ENCODE measurements around the gene ETV1. TPM values are rescaled to one million over a fixed set of nuclear protein-coding genes. Genes with fewer than 3 reads are reported as not detected.

The ETV1 gene
- total RNA-seq, 1 experiment from 2014 or later: 23.3 TPM

- peak; percentile 72 for TF ChIP-seq FOSL1 (IDR thresholded peaks at IDR 0.05; ENCODE audit: low read depth)
- no peak for TF ChIP-seq EZH2 (IDR thresholded peaks at IDR 0.05)
- peak; percentile 77 for TF ChIP-seq CBX3 (IDR thresholded peaks at IDR 0.05; ENCODE audit: low read depth)
These were observed 139.2 kb downstream of the ETV1 start (continued) for GRCh38 chr7:13850185-13850752.

GRCh38 chr7:13849163-13849892 is 140.1 kb downstream of the ETV1 start:
- no TSS peak for BruUV-seq (replicated peaks)
- no peaks in the 10 kb centered on the region for H3K27me3 ChIP-seq (ENCODE audit: insufficient read depth, low read length)
- peak overlapping the region; percentile 96 for H2AFZ ChIP-seq (ENCODE audit: low read depth, low read length, poor library complexity, severe bottlenecking)
- H3K9me3 ChIP-seq (ENCODE audit: control insufficient read depth in 1 of 2, insufficient read depth in 1 of 2, low read depth in 1 of 2, low read length in 2 of 2): no peaks in the 10 kb centered on the region
- peak overlapping the region; percentile 62; the same call in 1 of the 2 replicates for H3K4me2 ChIP-seq (ENCODE audit: low read length)
- H3K4me3 ChIP-seq (replicated peaks in 1 of 2; ENCODE audit: low read depth in 1 of 2, low read length in 2 of 2): no peak overlapping the region
- no peak overlapping the region for H3K27ac ChIP-seq (ENCODE audit: low read depth, low read length)
- 0 out of 2 replicates have a peak, but pooled peaks have one; percentile 10 for ATAC-seq
- H3K9ac ChIP-seq (ENCODE audit: low read length): no peak overlapping the region
- intact Hi-C loops (cut with micrococcal nuclease): no loop called here
- no peak for DNase-seq (ENCODE audit: low read depth, low spot score)
- ChIA-PET RAD21 (ENCODE audit: low non-redundant PET in 1 of 2, low total read pairs in 2 of 2, uncharacterized antibody in 2 of 2, unreplicated experiment in 2 of 2) (no interaction called here), CTCF (no interaction called here), POLR2A (interaction anchor here (0.7 kb wide), 1 partner anchor 320 kb away, joined by 3 read pairs; no protein-coding TSS in a partner anchor)
- H3K9me2 ChIP-seq (ENCODE audit: insufficient read depth): no peaks in the 10 kb centered on the region
- TF ChIP-seq SIN3A (IDR thresholded peaks at IDR 0.05; ENCODE audit: low read depth) (no peak; the same call in 1 of the 2 replicates), ZBTB33 (IDR thresholded peaks at IDR 0.05; ENCODE audit: extremely low read depth, insufficient replicate concordance, low read length) (no peak), EGR1 (IDR thresholded peaks at IDR 0.05; ENCODE audit: low read depth) (no peak), FOSL1 (IDR thresholded peaks at IDR 0.05; ENCODE audit: low read depth) (no peak), YY1 (IDR thresholded peaks at IDR 0.05; ENCODE audit: extremely low read depth, insufficient replicate concordance, low read depth, low read length) (no peak), POLR2A (IDR thresholded peaks at IDR 0.05; ENCODE audit: borderline replicate concordance, extremely low read depth, insufficient read depth, insufficient read length) (no peak), ELF1 (IDR thresholded peaks at IDR 0.05; ENCODE audit: borderline replicate concordance, low read depth) (no peak), ATF3 (IDR thresholded peaks at IDR 0.05) (no peak), CTCF (IDR thresholded peaks at IDR 0.05 in 2 of 3, conservative IDR thresholded peaks at IDR 0.05 in 1 of 3; ENCODE audit: borderline replicate concordance in 1 of 3, insufficient read depth in 1 of 3, low read depth in 2 of 3, low read length in 2 of 3) (no peak), REST (IDR thresholded peaks at IDR 0.05; ENCODE audit: low read depth) (no peak), ZFX (IDR thresholded peaks at IDR 0.05) (no peak)
- no peaks in the 10 kb centered on the region for H3K79me2 ChIP-seq (ENCODE audit: insufficient read depth, low read length)
- no peaks in the 10 kb centered on the region for H4K20me1 ChIP-seq (ENCODE audit: insufficient read depth)
- peaks cover 11 to 16% of the 10 kb centered on the region in 2 experiments; a peak in 3 of 4 replicates for H3K4me1 ChIP-seq (ENCODE audit: control insufficient read depth in 1 of 2, insufficient read depth in 2 of 2, low read length in 2 of 2)
- H3K36me3 ChIP-seq (ENCODE audit: control insufficient read depth in 1 of 2, insufficient read depth in 2 of 2, low read length in 2 of 2): no peaks in the 10 kb centered on the region
